ENCODE results near the gene TSPAN14. TPM values are rescaled to one million over a fixed set of nuclear protein-coding genes. Genes with fewer than 3 reads are reported as not detected.

Gene TSPAN14
- total and polyA plus RNA-seq, 9 donors: 15.8 to 59.5 (median 45.3) TPM

DNA sequence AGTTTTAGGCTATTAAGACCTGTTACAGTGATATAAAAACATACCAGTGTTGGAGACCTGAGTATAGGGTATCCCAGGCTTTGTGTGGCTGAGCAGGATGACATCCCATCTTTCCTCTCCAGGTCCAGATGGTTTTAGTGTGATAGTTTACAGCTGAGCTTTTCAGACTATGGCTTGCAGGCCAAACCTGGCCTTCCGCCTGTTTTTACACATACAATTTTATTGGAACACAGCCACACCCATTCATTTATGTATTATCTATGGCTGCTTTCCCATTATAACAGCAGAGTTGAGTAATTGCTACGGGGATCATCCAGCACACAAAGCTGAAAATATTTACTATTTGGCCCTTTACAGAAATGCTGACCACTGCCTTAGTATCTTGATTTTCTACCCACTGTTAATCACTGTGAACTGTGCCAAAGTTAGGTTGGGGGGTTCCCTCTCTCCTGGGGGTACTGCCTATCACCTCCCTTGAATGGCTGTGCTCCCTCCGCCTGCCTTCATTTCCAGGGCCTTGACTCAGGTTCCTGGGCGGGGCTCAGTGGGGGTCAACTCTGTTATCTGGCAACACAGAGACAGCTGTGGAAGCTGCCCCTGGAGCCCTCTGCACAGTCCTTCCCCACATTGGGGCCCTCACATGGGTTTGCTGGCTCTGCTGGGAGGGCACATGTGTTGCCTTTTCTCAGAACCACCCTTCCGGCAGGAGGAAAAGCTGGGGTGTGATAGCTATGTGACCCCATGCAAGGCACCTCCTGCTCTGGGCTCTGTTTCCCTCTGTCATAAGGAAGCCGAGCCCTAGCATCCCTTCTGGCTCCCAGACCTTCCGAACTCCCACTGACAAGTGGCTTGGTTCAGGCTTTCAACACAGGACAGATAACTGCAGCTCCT lies 43.3 kb downstream of the TSPAN14 start:
- peak; percentile 93 for DNase-seq
- Histone ChIP-seq H3K9me3 (replicated peaks; ENCODE audit: control insufficient read depth, low read depth, low read length) (no peaks in the 10 kb centered on the region), H3K36me3 (ENCODE audit: control insufficient read depth, insufficient read depth, low read length) (peaks cover 5% of the 10 kb centered on the region), H3K27ac (ENCODE audit: low read length) (peak overlapping the region; percentile 74), H3K27me3 (ENCODE audit: control insufficient read depth, insufficient read depth, low read length) (no peaks in the 10 kb centered on the region), H3K4me3 (ENCODE audit: low read length) (no peak overlapping the region), H3K4me1 (ENCODE audit: control insufficient read depth, insufficient read depth, low read length) (peaks cover 59% of the 10 kb centered on the region)
- WGBS (ENCODE audit: insufficient coverage): 33% methylated on average over 5 of the region's 7 CpGs

DNA sequence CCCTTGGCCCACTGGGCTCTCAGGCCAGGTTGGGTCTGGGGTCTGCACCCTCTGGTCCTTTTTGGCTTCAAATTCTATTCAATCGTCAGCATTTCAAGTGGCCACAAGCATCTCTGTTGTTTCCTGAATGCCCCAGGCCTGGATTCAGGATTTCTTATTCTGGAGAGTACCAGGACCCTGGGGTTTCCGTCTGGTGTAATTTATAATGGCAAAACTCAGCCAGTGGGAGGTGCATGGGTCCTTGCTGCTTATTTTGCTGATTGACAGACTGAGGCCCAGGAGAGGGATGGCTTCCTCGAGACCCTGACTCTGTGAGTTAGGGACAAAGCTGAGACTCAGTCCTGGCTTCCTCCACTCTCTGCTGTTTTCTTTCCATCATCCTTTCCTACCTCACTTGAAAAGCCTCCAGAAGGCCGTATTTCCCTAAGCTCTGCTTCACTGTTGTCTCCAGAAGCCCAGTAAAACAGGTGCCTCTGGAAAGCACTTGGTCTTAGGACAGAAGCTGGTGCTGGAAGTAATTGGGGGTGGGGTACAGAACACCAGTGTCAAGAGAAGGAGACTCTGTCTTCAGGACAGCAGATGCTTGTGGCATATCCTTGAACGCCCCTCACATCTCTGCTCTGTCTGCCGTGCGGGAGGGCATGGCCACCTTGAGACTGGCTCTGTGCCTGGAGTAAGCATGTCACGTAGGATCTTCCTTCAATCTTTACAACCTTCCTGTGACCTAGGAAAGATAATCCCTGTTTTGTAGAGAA lies 44.1 kb downstream of the TSPAN14 start:
- DNase-seq: no peak
- H3K27me3 ChIP-seq (ENCODE audit: control insufficient read depth, insufficient read depth, low read length): no peaks in the 10 kb centered on the region
- no peak overlapping the region for H3K4me3 ChIP-seq (ENCODE audit: low read length)
- H3K9me3 ChIP-seq (replicated peaks; ENCODE audit: control insufficient read depth, low read depth, low read length): no peaks in the 10 kb centered on the region
- 75% methylated on average over 2 of the region's 8 CpGs for WGBS (ENCODE audit: insufficient coverage)
- peaks cover 68% of the 10 kb centered on the region for H3K4me1 ChIP-seq (ENCODE audit: control insufficient read depth, insufficient read depth, low read length)
- peak overlapping the region; percentile 74 for H3K27ac ChIP-seq (ENCODE audit: low read length)
- H3K36me3 ChIP-seq (ENCODE audit: control insufficient read depth, insufficient read depth, low read length): peaks cover 5% of the 10 kb centered on the region

DNA sequence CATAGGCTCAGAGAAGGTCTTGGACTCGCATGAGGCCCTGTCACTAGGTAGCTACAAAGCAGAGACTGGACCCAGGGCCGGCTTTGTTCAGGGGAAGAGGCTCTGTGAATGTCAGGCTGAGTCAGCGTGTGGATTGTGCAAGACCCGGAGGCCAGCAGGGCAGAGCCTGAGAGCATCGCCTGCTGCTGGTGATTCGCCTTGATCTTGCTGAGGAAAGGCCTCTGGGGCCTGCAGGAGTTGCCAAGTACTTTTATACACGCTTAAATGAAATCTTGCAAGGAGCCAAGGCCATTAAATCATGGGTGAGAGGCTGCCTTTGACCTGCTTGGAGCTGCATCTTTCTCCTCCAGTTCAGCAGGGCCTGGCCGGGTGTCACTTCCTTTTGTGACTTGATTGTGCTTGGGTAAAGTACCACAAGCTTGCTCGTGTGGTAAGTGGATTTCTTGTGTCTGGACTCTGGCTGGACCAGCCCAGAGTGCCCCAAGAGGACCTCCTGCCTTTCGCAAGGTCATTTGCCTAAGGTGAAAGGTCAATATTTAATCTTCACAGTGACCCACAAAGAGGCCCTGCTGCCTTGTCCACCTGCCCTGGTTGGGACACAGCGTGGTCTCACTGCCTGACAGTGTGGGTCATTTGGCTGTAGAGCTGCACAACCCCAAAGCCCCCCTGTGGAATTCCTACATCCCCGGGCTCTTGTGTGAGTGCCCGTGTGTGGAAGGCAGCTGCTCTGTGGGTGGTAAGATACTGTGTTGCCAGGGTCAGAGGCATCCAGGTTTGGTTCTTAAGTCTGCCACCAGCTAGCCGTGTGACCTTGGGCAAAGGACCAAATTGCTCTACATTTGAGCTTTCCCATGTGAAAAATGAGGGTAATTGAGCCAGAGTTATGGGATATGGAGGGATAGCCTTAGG lies 45.0 kb downstream of the TSPAN14 start:
- peaks cover 4% of the 10 kb centered on the region for H3K36me3 ChIP-seq (ENCODE audit: control insufficient read depth, insufficient read depth, low read length)
- H3K9me3 ChIP-seq (replicated peaks; ENCODE audit: control insufficient read depth, low read depth, low read length): no peaks in the 10 kb centered on the region
- 26% methylated on average over 8 of the region's 14 CpGs for WGBS (ENCODE audit: insufficient coverage)
- peak overlapping the region; percentile 74 for H3K27ac ChIP-seq (ENCODE audit: low read length)
- H3K4me3 ChIP-seq (ENCODE audit: low read length): no peak overlapping the region
- peaks cover 67% of the 10 kb centered on the region for H3K4me1 ChIP-seq (ENCODE audit: control insufficient read depth, insufficient read depth, low read length)
- DNase-seq: peak; percentile 93
- H3K27me3 ChIP-seq (ENCODE audit: control insufficient read depth, insufficient read depth, low read length): no peaks in the 10 kb centered on the region

DNA sequence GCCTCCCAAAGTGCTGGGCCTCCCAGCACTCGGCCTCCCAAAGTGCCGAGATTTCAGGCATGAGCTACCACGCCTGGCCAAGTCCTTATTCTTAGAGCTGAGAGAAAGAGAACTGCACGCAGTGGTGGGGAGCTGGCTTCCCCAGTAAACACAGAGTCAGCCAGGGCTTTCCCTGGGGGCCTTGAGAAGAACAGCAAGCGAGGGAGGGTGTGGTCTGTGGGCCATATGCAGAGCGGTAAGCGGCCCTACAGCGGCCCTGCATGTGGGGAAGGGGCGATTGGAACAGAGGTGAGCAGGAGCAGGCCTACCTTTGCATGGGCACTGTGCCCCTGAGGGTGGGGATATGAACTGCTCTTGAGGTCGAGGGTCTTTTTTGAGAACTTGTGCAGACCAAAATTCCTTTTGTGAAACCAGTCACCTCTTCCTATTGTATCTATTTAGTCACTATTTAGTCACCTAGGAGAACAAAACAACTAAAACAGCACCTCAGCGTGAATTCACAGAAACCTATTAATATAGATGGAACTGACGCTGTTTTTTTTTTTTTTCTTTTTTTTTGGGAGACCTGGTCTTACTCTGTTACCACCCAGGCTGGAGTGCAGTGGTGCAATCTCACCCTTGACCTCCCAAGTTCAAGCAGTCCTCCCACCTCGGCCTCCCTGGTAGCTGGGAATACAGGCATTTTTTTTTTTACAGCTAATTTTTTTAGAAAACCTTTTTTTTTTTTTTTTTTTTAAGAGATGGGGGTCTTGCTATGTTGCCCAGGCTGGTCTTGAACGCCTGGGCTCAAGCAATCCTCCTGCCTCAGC lies 46.7 kb downstream of the TSPAN14 start:
- DNase-seq: peak; percentile 94
- no peaks in the 10 kb centered on the region for H3K9me3 ChIP-seq (replicated peaks; ENCODE audit: control insufficient read depth, low read depth, low read length)
- no peaks in the 10 kb centered on the region for H3K36me3 ChIP-seq (ENCODE audit: control insufficient read depth, insufficient read depth, low read length)
- H3K27me3 ChIP-seq (ENCODE audit: control insufficient read depth, insufficient read depth, low read length): no peaks in the 10 kb centered on the region
- WGBS (ENCODE audit: insufficient coverage): 37% methylated on average over 9 of the region's 14 CpGs
- H3K4me3 ChIP-seq (ENCODE audit: low read length): no peak overlapping the region
- peak overlapping the region; percentile 1 for H3K27ac ChIP-seq (ENCODE audit: low read length)
- peaks cover 78% of the 10 kb centered on the region for H3K4me1 ChIP-seq (ENCODE audit: control insufficient read depth, insufficient read depth, low read length)

DNA sequence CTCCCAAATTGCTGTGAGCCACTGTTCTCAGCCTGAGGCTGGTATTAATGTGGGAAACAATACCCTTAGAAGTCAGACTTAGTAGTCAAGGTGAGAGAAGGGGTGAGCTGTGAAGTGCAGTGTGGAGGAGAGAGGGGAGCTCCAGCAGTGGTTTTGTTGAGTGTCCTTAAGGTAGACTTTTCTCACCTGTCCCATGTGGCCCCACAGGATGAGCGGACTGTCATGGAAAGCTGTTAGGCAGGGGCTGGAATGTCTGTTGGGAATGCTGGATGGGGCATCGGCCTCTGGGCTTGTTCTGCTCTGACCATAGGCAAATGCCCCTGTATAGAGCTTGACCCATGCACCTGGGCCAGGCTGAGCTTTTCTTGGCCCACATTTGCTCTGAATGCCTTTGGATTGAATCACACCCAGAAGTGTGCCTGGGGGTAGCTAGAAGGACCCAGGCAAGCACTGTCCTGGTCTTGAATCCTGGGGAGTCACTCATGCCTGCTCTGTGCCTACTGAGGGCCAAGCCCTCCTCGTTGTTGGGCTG lies 47.3 kb downstream of the TSPAN14 start:
- Histone ChIP-seq H3K4me3 (ENCODE audit: low read length) (no peak overlapping the region), H3K36me3 (ENCODE audit: control insufficient read depth, insufficient read depth, low read length) (no peaks in the 10 kb centered on the region), H3K27ac (ENCODE audit: low read length) (no peak overlapping the region), H3K27me3 (ENCODE audit: control insufficient read depth, insufficient read depth, low read length) (no peaks in the 10 kb centered on the region), H3K9me3 (replicated peaks; ENCODE audit: control insufficient read depth, low read depth, low read length) (no peaks in the 10 kb centered on the region), H3K4me1 (ENCODE audit: control insufficient read depth, insufficient read depth, low read length) (peaks cover 80% of the 10 kb centered on the region)
- 95% methylated on average over 2 of the region's 3 CpGs for WGBS (ENCODE audit: insufficient coverage)
- no peak for DNase-seq

DNA sequence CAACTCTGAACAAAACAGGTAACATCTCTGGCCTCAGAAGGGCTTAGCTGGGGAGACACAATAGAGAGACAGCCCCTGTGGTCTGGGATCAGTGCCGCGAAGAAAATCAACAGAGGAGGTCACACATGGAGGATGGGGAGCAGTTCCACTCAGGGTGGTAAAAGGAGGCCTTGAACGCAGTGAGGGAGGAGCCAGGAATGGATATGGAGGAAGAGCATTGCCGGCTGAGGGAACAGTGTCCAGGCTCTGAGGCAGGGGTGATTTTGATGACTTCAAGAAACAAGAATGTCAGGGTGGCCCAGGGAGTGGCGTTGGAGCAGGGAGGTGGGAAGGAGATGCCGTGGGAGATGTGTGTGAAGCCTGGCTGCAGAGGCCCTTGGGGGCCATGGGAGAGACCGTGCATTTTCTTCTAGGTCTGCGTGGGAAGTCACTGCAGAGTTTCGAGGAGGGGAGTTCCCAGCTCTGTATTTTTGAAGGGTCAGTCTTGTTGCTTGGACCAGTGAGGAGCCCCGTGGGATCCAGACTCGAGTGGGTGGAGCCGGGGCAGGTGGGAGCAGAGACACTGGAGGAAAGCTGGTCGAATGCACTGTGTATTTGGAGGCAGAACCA lies 47.9 kb downstream of the TSPAN14 start:
- Histone ChIP-seq H3K27me3 (ENCODE audit: control insufficient read depth, insufficient read depth, low read length) (no peaks in the 10 kb centered on the region), H3K27ac (ENCODE audit: low read length) (no peak overlapping the region), H3K4me1 (ENCODE audit: control insufficient read depth, insufficient read depth, low read length) (peaks cover 80% of the 10 kb centered on the region), H3K36me3 (ENCODE audit: control insufficient read depth, insufficient read depth, low read length) (peaks cover 6% of the 10 kb centered on the region), H3K4me3 (ENCODE audit: low read length) (no peak overlapping the region), H3K9me3 (replicated peaks; ENCODE audit: control insufficient read depth, low read depth, low read length) (no peaks in the 10 kb centered on the region)
- no peak for DNase-seq
- WGBS (ENCODE audit: insufficient coverage): 73% methylated on average over 13 of the region's 13 CpGs

DNA sequence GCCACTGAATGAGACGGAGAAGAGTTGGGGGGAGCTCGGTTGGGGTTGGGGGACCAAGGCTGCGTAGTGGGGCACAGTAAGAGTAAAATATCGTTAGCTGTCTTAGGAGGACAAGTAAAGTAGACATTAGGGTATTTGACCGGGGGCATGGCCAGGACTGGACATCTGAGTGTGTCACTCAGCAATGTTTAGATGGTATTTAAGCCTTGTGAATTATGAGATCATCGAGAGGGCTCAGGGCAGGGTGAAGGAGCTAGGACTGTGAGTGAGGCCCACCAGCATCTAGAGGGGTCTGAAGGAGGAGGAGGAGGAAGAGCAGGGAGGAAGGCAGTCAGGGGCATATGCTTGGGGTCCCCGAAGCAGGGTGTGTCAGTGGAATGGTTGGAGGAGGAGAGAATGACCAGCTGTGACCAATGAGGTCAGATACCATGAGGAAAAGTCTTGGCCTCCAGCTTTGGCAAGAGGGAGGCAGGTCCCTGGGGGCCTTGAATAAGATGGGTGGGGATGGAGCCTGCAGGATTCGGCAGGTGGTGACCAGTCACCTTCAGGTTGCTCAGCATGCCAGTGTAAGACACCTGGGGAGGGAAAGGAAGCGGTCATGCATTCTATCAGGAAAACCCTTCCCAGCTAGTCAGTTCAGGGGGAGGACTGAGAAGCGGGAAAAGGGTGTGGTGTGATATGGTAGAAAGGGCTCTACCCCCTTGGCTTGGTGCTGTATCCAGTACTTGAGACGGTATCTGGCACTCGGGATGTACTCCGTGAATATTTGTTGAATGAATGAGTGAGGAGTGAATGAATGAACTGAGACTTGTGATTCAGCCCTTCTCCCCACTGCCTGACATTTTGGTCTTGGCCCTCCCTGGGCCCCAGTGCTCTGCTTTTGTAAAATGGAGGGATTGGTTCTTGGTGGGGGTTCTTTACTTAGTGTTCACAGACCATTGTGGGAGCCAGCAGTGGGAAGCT lies 48.8 kb downstream of the TSPAN14 start:
- Histone ChIP-seq H3K4me3 (ENCODE audit: low read length) (no peak overlapping the region), H3K4me1 (ENCODE audit: control insufficient read depth, insufficient read depth, low read length) (peaks cover 77% of the 10 kb centered on the region), H3K9me3 (replicated peaks; ENCODE audit: control insufficient read depth, low read depth, low read length) (no peaks in the 10 kb centered on the region), H3K27ac (ENCODE audit: low read length) (no peak overlapping the region), H3K36me3 (ENCODE audit: control insufficient read depth, insufficient read depth, low read length) (peaks cover 11% of the 10 kb centered on the region), H3K27me3 (ENCODE audit: control insufficient read depth, insufficient read depth, low read length) (no peaks in the 10 kb centered on the region)
- no peak for DNase-seq
- 80% methylated on average over 10 of the region's 13 CpGs for WGBS (ENCODE audit: insufficient coverage)

DNA sequence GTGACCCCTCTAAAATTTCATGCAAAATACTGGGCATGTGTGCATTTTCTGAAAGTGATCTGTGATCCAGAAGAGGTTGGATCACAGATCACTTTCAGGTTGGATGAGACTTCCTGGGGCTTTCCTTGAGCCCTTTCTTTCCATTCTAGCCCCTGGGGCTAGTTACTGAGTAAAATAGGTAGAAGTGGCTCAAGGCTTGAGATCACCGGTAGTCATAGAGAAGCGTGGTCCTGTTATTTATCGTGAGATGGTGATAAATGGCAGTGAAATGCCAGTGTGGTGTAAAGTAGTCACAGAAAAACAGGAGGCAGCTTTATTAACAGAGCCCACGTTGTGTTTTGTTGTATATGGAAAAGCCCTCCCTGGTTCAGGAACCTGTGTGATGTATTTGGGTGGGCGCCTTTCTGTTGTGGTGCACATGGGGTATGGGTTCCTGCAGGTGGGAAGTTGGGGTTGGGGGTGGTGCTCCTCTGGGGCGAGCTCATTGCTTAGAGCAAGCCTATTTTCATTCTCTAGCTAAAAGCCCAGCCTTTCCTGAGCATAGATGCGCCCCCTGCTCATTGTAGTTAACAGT lies 49.6 kb downstream of the TSPAN14 start:
- Histone ChIP-seq H3K36me3 (ENCODE audit: control insufficient read depth, insufficient read depth, low read length) (peaks cover 15% of the 10 kb centered on the region), H3K27ac (ENCODE audit: low read length) (peak overlapping the region; percentile 55), H3K27me3 (ENCODE audit: control insufficient read depth, insufficient read depth, low read length) (no peaks in the 10 kb centered on the region), H3K4me1 (ENCODE audit: control insufficient read depth, insufficient read depth, low read length) (peaks cover 70% of the 10 kb centered on the region), H3K4me3 (ENCODE audit: low read length) (no peak overlapping the region), H3K9me3 (replicated peaks; ENCODE audit: control insufficient read depth, low read depth, low read length) (no peaks in the 10 kb centered on the region)
- DNase-seq: no peak
- 80% methylated on average over 5 of the region's 7 CpGs for WGBS (ENCODE audit: insufficient coverage)

Data from muscle of leg (tissue), 11 donors.